Measurements from ENCODE around the gene CNGB1.

DNA sequence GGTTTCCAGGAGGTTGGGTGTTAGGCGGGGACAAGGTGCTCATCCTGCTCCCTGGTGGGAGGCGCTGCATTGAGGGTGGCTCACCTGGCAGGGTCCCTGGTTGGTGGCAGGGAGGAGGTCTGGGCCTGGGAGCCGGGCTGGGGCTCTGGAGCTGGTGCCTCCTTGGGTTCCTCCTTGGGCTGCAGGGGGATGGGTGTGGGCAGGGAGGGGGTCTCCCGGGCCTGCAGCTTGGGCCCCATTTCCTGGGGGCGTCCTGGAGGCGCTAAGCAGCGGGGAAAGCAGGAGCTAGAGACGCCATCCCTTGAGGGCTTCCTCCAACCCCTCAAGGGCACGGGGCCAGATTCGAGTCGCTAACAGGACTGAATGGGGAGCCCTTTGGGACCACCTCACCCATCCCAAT is 11.1 kb downstream of the CNGB1 start:
- TF ChIP-seq, protein P1, sequence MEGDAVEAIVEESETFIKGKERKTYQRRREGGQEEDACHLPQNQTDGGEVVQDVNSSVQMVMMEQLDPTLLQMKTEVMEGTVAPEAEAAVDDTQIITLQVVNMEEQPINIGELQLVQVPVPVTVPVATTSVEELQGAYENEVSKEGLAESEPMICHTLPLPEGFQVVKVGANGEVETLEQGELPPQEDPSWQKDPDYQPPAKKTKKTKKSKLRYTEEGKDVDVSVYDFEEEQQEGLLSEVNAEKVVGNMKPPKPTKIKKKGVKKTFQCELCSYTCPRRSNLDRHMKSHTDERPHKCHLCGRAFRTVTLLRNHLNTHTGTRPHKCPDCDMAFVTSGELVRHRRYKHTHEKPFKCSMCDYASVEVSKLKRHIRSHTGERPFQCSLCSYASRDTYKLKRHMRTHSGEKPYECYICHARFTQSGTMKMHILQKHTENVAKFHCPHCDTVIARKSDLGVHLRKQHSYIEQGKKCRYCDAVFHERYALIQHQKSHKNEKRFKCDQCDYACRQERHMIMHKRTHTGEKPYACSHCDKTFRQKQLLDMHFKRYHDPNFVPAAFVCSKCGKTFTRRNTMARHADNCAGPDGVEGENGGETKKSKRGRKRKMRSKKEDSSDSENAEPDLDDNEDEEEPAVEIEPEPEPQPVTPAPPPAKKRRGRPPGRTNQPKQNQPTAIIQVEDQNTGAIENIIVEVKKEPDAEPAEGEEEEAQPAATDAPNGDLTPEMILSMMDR (conservative IDR thresholded peaks at IDR 0.05 in 1 of 2, IDR thresholded peaks at IDR 0.05 in 1 of 2; ENCODE audit: extremely low read depth in 1 of 2, insufficient read depth in 1 of 2, low read depth in 1 of 2, low read length in 2 of 2): no peak
- no peak for TF ChIP-seq EZH2 (IDR thresholded peaks at IDR 0.05; ENCODE audit: borderline replicate concordance, low read length)

Measured in mammary epithelial cell (primary cell).